Thymus (tissue), 11 donors: Measurements from ENCODE around the gene MAPK4. TPM values are rescaled to one million over a fixed set of nuclear protein-coding genes. Genes with fewer than 3 reads are reported as not detected.
"Not testable (repeated sequence)": the region's sequence is repeated elsewhere in the genome, so short reads cannot be mapped to it uniquely, and the experiment has no call there.

Experiments
- DNase-seq, 9 donors: peaks; one replicate each; pipeline ENCODE4 v3.0.0-alpha.2; 2013; ENCODE audit warnings: low spot score in 9 of 9, low read depth in 6 of 9, missing footprints in 1 of 9
- H3K27ac ChIP-seq, 2 donors: one replicate each; pipeline ENCODE4 v1.5.1; 2013; ENCODE audit warnings: control low read depth in 1 of 2, low read depth in 1 of 2, low read length in 1 of 2, mild to moderate bottlenecking in 1 of 2, moderate library complexity in 1 of 2
- H3K27me3 ChIP-seq, 2 donors: one replicate each; pipeline ENCODE4 v1.5.1; 2013; ENCODE audit warnings: low read length in 1 of 2; ENCODE audit not compliant: control insufficient read depth in 2 of 2, insufficient read depth in 1 of 2
- H3K36me3 ChIP-seq, 2 donors: one replicate each; pipeline ENCODE4 v1.5.1; 2013; ENCODE audit warnings: low read length in 1 of 2, mild to moderate bottlenecking in 1 of 2, moderate library complexity in 1 of 2; ENCODE audit not compliant: control insufficient read depth in 2 of 2, insufficient read depth in 2 of 2
- H3K4me1 ChIP-seq, 2 donors: one replicate each; pipeline ENCODE4 v1.5.1; 2013; ENCODE audit warnings: low read length in 2 of 2; ENCODE audit not compliant: control insufficient read depth in 2 of 2, insufficient read depth in 2 of 2
- H3K4me3 ChIP-seq, 2 donors: one replicate each; pipeline ENCODE4 v1.5.1; 2013; ENCODE audit warnings: low read length in 2 of 2, control low read depth in 1 of 2, mild to moderate bottlenecking in 1 of 2
- H3K9me3 ChIP-seq, 2 donors: one replicate each; pipeline ENCODE4 v1.5.1; 2013; ENCODE audit warnings: low read length in 1 of 2, mild to moderate bottlenecking in 1 of 2; ENCODE audit not compliant: control insufficient read depth in 2 of 2, insufficient read depth in 1 of 2
- WGBS: extraction: QIAGEN DNeasy Blood & Tissue Kit; methylation state at CpG from one replicate; pipeline ENCODE4 v1.1.7; 2013; 5-methylcytosine and 5-hydroxymethylcytosine counted together
- polyA plus RNA-seq: library from polyadenylated mRNA; stranded (reverse); fragments of 200-250 nt; gene quantifications from one replicate; pipeline ENCODE4 v1.2.3, GENCODE V29; 2013
- total RNA-seq: library from RNA; stranded (reverse); fragments of 120-200 nt; gene quantifications from one replicate; pipeline ENCODE4 v1.2.4, GENCODE V29; 2013
- donor health status: healthy.

Gene MAPK4
- total and polyA plus RNA-seq, 2 donors, result 3.1 to 6.9 TPM

GRCh38 chr18:50569930-50570329 is 10.0 kb downstream of the MAPK4 start:
- Histone ChIP-seq H3K27ac (no peak overlapping the region), H3K9me3 (no peaks in the 10 kb centered on the region), H3K27me3 (no peaks in the 10 kb centered on the region), H3K36me3 (no peaks in the 10 kb centered on the region), H3K4me3 (no peak overlapping the region), H3K4me1 (no peaks in the 10 kb centered on the region)
- no peak for DNase-seq

- Histone ChIP-seq H3K27me3 (no peaks in the 10 kb centered on the region), H3K4me1 (no peaks in the 10 kb centered on the region), H3K27ac (no peak overlapping the region), H3K9me3 (no peaks in the 10 kb centered on the region), H3K36me3 (no peaks in the 10 kb centered on the region), H3K4me3 (no peak overlapping the region)
- no peak for DNase-seq
- 93% methylated on average over 2 of the region's 2 CpGs for WGBS
Measured at GRCh38 chr18:50571606-50572005, 11.7 kb downstream of the MAPK4 start.

- not testable (repeated sequence) for H3K9me3 ChIP-seq, H3K4me3 ChIP-seq, H3K36me3 ChIP-seq, H3K27ac ChIP-seq, H3K27me3 ChIP-seq, DNase-seq, H3K4me1 ChIP-seq
- 92% methylated on average over 3 of the region's 3 CpGs for WGBS
Measured at GRCh38 chr18:50573196-50573595, 13.3 kb downstream of the MAPK4 start.

DNA sequence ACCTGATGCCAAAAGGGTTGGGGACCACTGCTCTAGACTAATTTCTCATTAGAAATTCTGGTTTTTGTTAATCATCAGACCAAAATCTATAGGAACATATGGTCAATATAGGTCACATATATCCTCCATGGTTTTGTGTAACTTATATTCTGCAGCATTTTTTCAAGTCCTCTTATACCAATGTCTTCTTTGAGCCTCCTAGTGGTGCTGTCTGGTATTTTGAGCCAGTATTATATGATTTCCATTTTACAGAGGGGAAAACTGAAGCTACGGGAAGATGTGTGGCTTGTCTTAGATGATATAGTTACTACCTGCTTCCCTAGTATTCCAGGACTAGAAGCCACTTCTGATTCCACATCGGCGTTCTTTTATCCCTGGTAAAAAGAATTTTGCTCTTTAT is 13.8 kb downstream of the MAPK4 start:
- H3K4me3 ChIP-seq, result no peak overlapping the region
- WGBS, result 98% methylated on average over 3 of the region's 3 CpGs

DNA sequence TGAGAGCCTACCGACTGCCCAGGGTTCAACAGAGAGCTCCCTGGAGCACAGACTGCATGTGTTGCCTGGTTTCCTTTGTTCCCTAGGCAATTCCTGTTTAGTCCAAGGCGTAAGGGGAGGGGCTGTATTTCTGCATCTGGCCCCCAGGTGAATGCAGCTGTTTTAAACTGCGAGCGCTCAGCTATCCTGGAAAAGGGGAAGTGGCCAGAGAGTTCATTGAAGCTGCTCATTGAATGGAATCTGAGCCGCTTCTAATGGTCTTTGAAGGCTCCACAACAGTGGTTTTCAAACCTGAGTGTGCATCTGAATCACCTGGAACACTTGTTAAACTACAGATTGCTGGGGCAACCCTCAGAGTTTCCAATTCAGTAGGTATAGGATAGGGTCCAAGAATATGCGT is 18.1 kb downstream of the MAPK4 start:
- H3K36me3 ChIP-seq, result no peaks in the 10 kb centered on the region
- no peak overlapping the region for H3K27ac ChIP-seq
- peaks cover 0 to 4% of the 10 kb centered on the region in 2 donors for H3K9me3 ChIP-seq
- no peak for DNase-seq
- H3K4me3 ChIP-seq, result no peak overlapping the region
- H3K27me3 ChIP-seq, result no peaks in the 10 kb centered on the region
- no peaks in the 10 kb centered on the region for H3K4me1 ChIP-seq
- WGBS, result 48% methylated on average over 6 of the region's 6 CpGs

More for the DNA sequence above, 13.8 kb downstream of the MAPK4 start:
- no peaks in the 10 kb centered on the region for H3K27me3 ChIP-seq
- no peaks in the 10 kb centered on the region for H3K4me1 ChIP-seq
- no peaks in the 10 kb centered on the region for H3K36me3 ChIP-seq
- H3K9me3 ChIP-seq, result no peaks in the 10 kb centered on the region
- DNase-seq, result no peak
- H3K27ac ChIP-seq, result no peak overlapping the region

DNA sequence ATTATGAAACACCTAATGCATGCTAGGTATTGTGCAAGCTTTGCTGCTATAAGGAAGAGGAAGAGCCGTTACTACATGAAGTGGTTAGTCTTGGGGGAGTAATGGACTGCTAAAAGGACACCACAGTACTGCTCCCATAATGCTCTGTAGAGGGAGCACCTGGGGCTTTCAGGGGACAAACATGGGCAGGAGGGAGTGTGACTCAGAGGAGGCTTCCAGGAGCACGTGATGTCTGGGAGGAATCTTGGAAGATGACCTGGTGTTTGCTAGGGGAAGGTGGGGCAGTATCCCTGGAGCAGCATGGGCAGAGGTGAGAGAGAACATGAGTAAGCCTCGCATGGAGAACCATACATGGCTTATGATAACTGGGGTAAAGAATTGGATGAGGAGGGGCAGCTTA is 18.8 kb downstream of the MAPK4 start:
- no peak overlapping the region for H3K4me3 ChIP-seq
- peaks cover 0 to 4% of the 10 kb centered on the region in 2 donors for H3K9me3 ChIP-seq
- WGBS, result 83% methylated on average over 3 of the region's 3 CpGs
- H3K4me1 ChIP-seq, result no peaks in the 10 kb centered on the region
- H3K36me3 ChIP-seq, result no peaks in the 10 kb centered on the region
- H3K27me3 ChIP-seq, result no peaks in the 10 kb centered on the region
- DNase-seq, result no peak
- H3K27ac ChIP-seq, result no peak overlapping the region

- H3K27ac ChIP-seq, result no peak overlapping the region
- no peak for DNase-seq
- H3K27me3 ChIP-seq, result no peaks in the 10 kb centered on the region
- H3K9me3 ChIP-seq, result peaks cover 0 to 4% of the 10 kb centered on the region in 2 donors
- H3K4me3 ChIP-seq, result no peak overlapping the region
- no peaks in the 10 kb centered on the region for H3K4me1 ChIP-seq
- no peaks in the 10 kb centered on the region for H3K36me3 ChIP-seq
- 88% methylated on average over 3 of the region's 3 CpGs for WGBS
Measured at GRCh38 chr18:50579061-50579774, 19.3 kb downstream of the MAPK4 start.

DNA sequence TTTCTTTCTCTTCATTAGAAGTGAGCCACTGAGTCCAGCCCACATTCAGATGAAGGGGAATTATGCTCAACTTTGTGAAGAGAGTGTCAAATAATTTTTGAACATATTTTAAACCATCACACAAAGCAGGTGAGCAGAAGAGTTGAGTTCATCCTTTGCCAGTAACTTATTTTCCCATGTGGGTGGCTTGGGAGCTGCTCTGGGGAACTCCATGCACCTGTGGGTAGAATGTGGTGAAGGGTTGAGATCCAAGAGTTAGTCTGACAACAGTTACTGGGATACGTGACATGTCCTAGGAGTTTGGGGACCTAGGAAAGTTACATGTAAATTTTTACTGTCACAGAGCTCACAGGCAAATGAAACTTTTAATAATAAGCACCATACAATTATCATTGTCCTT is 21.6 kb downstream of the MAPK4 start:
- Histone ChIP-seq H3K36me3 (no peaks in the 10 kb centered on the region), H3K4me1 (no peaks in the 10 kb centered on the region), H3K27me3 (no peaks in the 10 kb centered on the region), H3K27ac (no peak overlapping the region), H3K9me3 (peaks cover 0 to 4% of the 10 kb centered on the region in 2 donors), H3K4me3 (no peak overlapping the region)
- no peak for DNase-seq
- WGBS, result 95% methylated on average over 1 of the region's 1 CpG

GRCh38 chr18:50582500-50582899 is 22.6 kb downstream of the MAPK4 start:
- Histone ChIP-seq H3K36me3 (no peaks in the 10 kb centered on the region), H3K27ac (no peak overlapping the region), H3K4me3 (no peak overlapping the region), H3K4me1 (no peaks in the 10 kb centered on the region), H3K27me3 (no peaks in the 10 kb centered on the region), H3K9me3 (peaks cover 0 to 4% of the 10 kb centered on the region in 2 donors)
- WGBS, result 90% methylated on average over 4 of the region's 4 CpGs
- DNase-seq, result no peak
